ENCODE measurements around the gene RAB7A.
"Not testable (repeated sequence)": the region's sequence is repeated elsewhere in the genome, so short reads cannot be mapped to it uniquely, and the experiment has no call there.

RAB7A gene

GRCh38 chr3:128735884-128736283 lies 9.9 kb downstream of the RAB7A start:
- Histone ChIP-seq H3K9me3 (ENCODE audit: insufficient read depth, low read depth, low read length) (no peaks in the 10 kb centered on the region), H3K27me3 (ENCODE audit: insufficient read depth, low read length) (no peaks in the 10 kb centered on the region), H3K36me3 (ENCODE audit: insufficient read depth, low read depth, low read length) (peaks cover 18% of the 10 kb centered on the region; the same call in 1 of the 2 replicates), H3K4me3 (ENCODE audit: low read length) (no peak overlapping the region), H3K4me1 (ENCODE audit: insufficient read depth, low read length) (peaks cover 4% of the 10 kb centered on the region; the same call in 1 of the 2 replicates), H3K9ac (ENCODE audit: low read depth, low read length) (no peak overlapping the region), H3K27ac (ENCODE audit: low read length) (no peak overlapping the region)

DNA sequence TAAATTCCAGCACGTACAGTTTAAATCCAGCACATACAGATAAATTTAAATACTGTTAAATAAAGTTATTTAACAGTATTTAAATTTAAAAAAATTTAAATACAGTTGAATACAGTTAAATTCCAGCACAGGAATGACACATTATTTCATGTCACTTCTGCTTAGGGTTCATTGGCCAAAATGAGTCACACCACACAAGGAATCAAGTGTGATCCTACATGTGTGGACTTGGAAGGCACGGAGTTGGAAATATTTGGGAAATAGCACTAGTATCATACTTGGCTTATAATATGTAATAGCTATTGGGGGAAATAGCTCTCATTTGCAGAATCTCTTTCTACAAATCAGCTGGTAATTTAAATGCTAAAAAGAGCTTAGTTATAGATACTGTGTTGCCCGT lies 10.6 kb downstream of the RAB7A start:
- Histone ChIP-seq H3K27ac (ENCODE audit: low read length) (no peak overlapping the region), H3K36me3 (ENCODE audit: insufficient read depth, low read depth, low read length) (peaks cover 24% of the 10 kb centered on the region; the same call in 1 of the 2 replicates), H3K4me1 (ENCODE audit: insufficient read depth, low read length) (0 out of 2 replicates have a peak, but pooled peaks cover 4% of the 10 kb centered on the region), H3K9me3 (ENCODE audit: insufficient read depth, low read depth, low read length) (no peaks in the 10 kb centered on the region), H3K4me3 (ENCODE audit: low read length) (no peak overlapping the region), H3K27me3 (ENCODE audit: insufficient read depth, low read length) (no peaks in the 10 kb centered on the region), H3K9ac (ENCODE audit: low read depth, low read length) (no peak overlapping the region)

DNA sequence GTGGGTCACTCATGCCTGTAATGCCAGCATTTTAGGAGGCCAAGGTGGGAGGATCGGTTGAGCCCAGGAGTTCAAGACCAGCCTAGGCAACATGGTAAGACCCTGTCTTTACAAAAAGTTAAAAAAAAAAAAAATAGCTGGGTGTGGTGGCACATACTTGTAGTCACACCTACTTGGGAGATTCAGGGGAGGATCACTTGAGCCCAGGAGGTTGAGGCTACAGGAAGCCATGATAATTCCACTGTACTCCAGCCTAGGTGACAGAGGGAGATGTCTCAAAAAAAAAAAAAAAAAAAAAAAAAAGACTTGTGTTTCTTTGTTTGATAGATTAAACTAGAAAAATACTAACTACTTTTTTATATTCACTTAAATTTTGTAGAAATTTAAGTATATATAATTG lies 14.6 kb downstream of the RAB7A start:
- no peak overlapping the region for H3K27ac ChIP-seq (ENCODE audit: low read length)
- H3K27me3 ChIP-seq (ENCODE audit: insufficient read depth, low read length): no peaks in the 10 kb centered on the region
- H3K9ac ChIP-seq (ENCODE audit: low read depth, low read length): no peak overlapping the region
- H3K4me3 ChIP-seq (ENCODE audit: low read length): no peak overlapping the region
- no peaks in the 10 kb centered on the region for H3K9me3 ChIP-seq (ENCODE audit: insufficient read depth, low read depth, low read length)
- 0 out of 2 replicates have a peak, but pooled peaks cover 3% of the 10 kb centered on the region for H3K4me1 ChIP-seq (ENCODE audit: insufficient read depth, low read length)
- peaks cover 37% of the 10 kb centered on the region for H3K36me3 ChIP-seq (ENCODE audit: insufficient read depth, low read depth, low read length)

DNA sequence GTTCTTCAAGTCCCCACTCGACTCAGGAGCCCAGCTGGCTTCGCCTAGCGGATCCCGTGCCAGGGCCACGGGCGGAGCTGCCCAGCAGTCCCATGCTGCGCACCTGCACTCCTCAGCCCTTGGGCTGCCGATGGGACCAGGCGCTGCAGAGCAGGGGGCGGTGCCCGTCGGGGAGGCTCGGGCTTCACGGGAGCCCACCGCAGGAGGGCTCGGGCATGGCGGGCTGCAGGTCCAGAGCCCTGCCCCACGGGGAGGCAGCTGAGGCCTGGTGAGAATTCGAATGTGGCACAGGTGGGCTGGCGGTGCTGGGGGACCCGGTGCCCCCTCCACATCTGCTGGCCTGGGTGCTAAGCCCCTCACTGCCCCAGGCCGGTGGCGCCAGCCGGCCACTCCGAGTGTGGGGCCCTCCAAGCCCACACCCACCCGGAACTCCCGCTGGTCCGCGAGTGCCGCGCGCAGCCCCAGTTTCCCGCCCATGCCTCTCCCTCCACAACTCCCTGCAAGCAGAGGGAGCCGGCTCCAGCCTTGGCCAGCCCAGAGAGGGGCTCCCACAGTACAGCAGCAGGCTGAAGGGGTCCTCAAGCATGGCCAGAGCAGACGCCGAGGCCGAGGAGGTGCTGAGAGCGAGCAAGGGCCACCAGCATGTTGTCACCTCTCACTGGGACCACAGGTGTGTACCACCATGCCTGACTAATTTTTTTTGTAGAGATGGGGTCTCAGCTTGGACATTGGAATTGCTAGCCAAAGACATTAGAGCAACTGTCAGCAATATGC lies 17.0 kb downstream of the RAB7A start:
- Histone ChIP-seq H3K4me3 (ENCODE audit: low read length) (no peak overlapping the region), H3K27me3 (ENCODE audit: insufficient read depth, low read length) (no peaks in the 10 kb centered on the region), H3K36me3 (ENCODE audit: insufficient read depth, low read depth, low read length) (peaks cover 27% of the 10 kb centered on the region), H3K9ac (ENCODE audit: low read depth, low read length) (no peak overlapping the region), H3K9me3 (ENCODE audit: insufficient read depth, low read depth, low read length) (no peaks in the 10 kb centered on the region), H3K4me1 (ENCODE audit: insufficient read depth, low read length) (no peaks in the 10 kb centered on the region), H3K27ac (ENCODE audit: low read length) (no peak overlapping the region)

GRCh38 chr3:128745742-128746141 lies 19.8 kb downstream of the RAB7A start:
- no peaks in the 10 kb centered on the region; the same call in 1 of the 2 replicates for H3K9me3 ChIP-seq (ENCODE audit: insufficient read depth, low read depth, low read length)
- H3K27ac ChIP-seq (ENCODE audit: low read length): no peak overlapping the region
- no peaks in the 10 kb centered on the region for H3K27me3 ChIP-seq (ENCODE audit: insufficient read depth, low read length)
- H3K9ac ChIP-seq (ENCODE audit: low read depth, low read length): no peak overlapping the region
- peaks cover 27% of the 10 kb centered on the region for H3K36me3 ChIP-seq (ENCODE audit: insufficient read depth, low read depth, low read length)
- H3K4me1 ChIP-seq (ENCODE audit: insufficient read depth, low read length): no peaks in the 10 kb centered on the region
- no peak overlapping the region for H3K4me3 ChIP-seq (ENCODE audit: low read length)

- Histone ChIP-seq H3K9me3 (ENCODE audit: insufficient read depth, low read depth, low read length) (no peaks in the 10 kb centered on the region; the same call in 1 of the 2 replicates), H3K9ac (ENCODE audit: low read depth, low read length) (no peak overlapping the region), H3K4me1 (ENCODE audit: insufficient read depth, low read length) (peaks cover 5% of the 10 kb centered on the region; the same call in 1 of the 2 replicates), H3K4me3 (ENCODE audit: low read length) (no peak overlapping the region), H3K27me3 (ENCODE audit: insufficient read depth, low read length) (no peaks in the 10 kb centered on the region), H3K27ac (ENCODE audit: low read length) (no peak overlapping the region), H3K36me3 (ENCODE audit: insufficient read depth, low read depth, low read length) (peaks cover 18% of the 10 kb centered on the region)
Observed at GRCh38 chr3:128746881-128747280, 20.9 kb downstream of the RAB7A start.

DNA sequence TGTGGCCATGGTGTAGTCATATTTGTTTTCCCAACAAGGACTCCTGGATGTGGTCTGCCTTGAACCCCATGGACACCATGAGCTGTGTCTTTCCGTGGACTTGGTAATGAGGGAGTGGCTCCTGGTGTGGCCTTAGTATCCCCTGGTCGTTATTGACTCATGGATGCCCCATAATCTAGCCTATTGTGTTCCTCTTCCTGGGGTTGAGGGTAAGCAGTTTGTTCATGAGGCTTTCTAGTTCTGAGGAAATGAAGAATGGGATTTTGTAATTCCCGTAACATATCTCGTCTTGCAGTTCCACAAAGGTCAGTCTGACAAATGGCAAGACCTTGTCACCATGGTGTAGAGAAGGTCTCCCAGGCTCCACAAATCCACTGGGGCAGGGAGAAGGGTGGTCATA lies 22.6 kb downstream of the RAB7A start:
- H3K27ac ChIP-seq (ENCODE audit: low read length): no peak overlapping the region
- no peak overlapping the region for H3K9ac ChIP-seq (ENCODE audit: low read depth, low read length)
- H3K36me3 ChIP-seq (ENCODE audit: insufficient read depth, low read depth, low read length): peaks cover 12% of the 10 kb centered on the region
- no peaks in the 10 kb centered on the region for H3K27me3 ChIP-seq (ENCODE audit: insufficient read depth, low read length)
- no peak overlapping the region for H3K4me3 ChIP-seq (ENCODE audit: low read length)
- H3K9me3 ChIP-seq (ENCODE audit: insufficient read depth, low read depth, low read length): no peaks in the 10 kb centered on the region; the same call in 1 of the 2 replicates
- H3K4me1 ChIP-seq (ENCODE audit: insufficient read depth, low read length): peaks cover 5% of the 10 kb centered on the region; the same call in 1 of the 2 replicates

DNA sequence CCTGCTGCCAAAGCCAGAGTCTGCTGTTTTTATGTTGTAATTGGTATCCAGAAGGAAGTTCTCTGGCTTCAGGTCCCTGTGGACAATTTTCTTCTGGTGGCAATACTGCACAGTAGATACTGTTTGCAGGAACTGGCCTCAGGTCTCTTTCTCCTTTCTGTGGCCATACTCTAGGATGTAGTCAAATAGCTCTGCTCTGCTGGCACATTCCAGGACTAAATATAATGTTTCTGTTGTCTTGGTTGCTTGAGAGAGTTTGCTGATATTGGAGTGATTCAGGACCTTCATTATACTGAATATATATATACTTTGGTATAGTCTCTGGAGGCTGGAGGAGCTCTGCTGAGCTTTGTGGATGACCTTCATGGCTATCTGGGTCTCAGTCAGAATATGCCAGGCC lies 23.1 kb downstream of the RAB7A start:
- Histone ChIP-seq H3K27me3 (ENCODE audit: insufficient read depth, low read length) (no peaks in the 10 kb centered on the region), H3K4me1 (ENCODE audit: insufficient read depth, low read length) (peaks cover 5% of the 10 kb centered on the region; the same call in 1 of the 2 replicates), H3K4me3 (ENCODE audit: low read length) (no peak overlapping the region), H3K27ac (ENCODE audit: low read length) (no peak overlapping the region), H3K9me3 (ENCODE audit: insufficient read depth, low read depth, low read length) (no peaks in the 10 kb centered on the region; the same call in 1 of the 2 replicates), H3K9ac (ENCODE audit: low read depth, low read length) (no peak overlapping the region), H3K36me3 (ENCODE audit: insufficient read depth, low read depth, low read length) (peaks cover 9% of the 10 kb centered on the region)

DNA sequence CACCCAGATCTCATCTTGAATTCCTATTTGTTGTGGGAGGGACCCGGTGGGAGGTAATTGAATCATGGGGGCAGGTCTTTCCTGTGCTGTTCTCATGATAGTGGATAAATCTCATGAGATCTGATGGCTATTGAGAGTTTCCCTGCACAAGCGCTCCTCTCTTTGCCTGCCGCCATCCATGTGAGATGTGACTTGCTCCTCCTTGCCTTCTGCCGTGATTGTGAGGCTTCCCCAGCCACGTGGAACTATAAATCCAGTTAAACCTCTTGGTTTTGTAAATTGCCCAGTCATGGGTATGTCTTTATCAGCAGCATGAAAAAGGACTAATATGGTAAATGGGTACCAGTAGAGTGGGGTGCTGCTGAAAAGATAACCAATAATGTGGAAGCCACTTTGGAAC lies 23.6 kb downstream of the RAB7A start:
- not testable (repeated sequence) for H3K36me3 ChIP-seq (ENCODE audit: insufficient read depth, low read depth, low read length); H3K4me3 ChIP-seq (ENCODE audit: low read length); H3K9me3 ChIP-seq (ENCODE audit: insufficient read depth, low read depth, low read length)

DNA sequence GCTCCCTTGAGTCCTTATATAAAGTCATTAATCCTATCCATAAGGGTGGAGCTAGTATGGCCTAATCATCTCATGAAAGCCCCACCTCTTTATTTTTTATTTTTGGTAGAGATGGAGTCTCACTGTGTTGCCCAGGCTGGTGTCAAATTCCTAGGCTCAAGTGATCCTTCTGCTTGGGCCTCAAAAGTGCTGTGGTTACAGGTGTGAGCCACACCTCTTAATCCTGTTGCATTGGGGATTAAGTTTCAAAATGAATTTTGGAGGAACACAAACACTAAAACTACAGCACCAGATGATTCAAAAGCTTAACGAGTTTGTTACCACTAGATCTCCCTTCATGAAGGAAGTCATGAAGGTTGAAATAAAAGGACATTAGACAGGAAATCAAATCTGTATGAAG lies 27.7 kb downstream of the RAB7A start:
- H3K9ac ChIP-seq (ENCODE audit: low read depth, low read length): no peak overlapping the region
- peaks cover under 1% of the 10 kb centered on the region; the same call in 1 of the 2 replicates for H3K36me3 ChIP-seq (ENCODE audit: insufficient read depth, low read depth, low read length)
- H3K4me3 ChIP-seq (ENCODE audit: low read length): no peak overlapping the region
- peaks cover 5% of the 10 kb centered on the region; the same call in 1 of the 2 replicates for H3K4me1 ChIP-seq (ENCODE audit: insufficient read depth, low read length)
- H3K27me3 ChIP-seq (ENCODE audit: insufficient read depth, low read length): no peaks in the 10 kb centered on the region
- H3K27ac ChIP-seq (ENCODE audit: low read length): no peak overlapping the region
- no peaks in the 10 kb centered on the region for H3K9me3 ChIP-seq (ENCODE audit: insufficient read depth, low read depth, low read length)

More for the DNA sequence above, 23.6 kb downstream of the RAB7A start:
- not testable (repeated sequence) for H3K27ac ChIP-seq (ENCODE audit: low read length); H3K27me3 ChIP-seq (ENCODE audit: insufficient read depth, low read length); H3K4me1 ChIP-seq (ENCODE audit: insufficient read depth, low read length); H3K9ac ChIP-seq (ENCODE audit: low read depth, low read length)

GRCh38 chr3:128760042-128760441 lies 34.1 kb downstream of the RAB7A start:
- Histone ChIP-seq H3K4me3 (ENCODE audit: low read length) (no peak overlapping the region), H3K4me1 (ENCODE audit: insufficient read depth, low read length) (no peaks in the 10 kb centered on the region), H3K36me3 (ENCODE audit: insufficient read depth, low read depth, low read length) (peaks cover 10% of the 10 kb centered on the region; the same call in 1 of the 2 replicates), H3K27ac (ENCODE audit: low read length) (no peak overlapping the region), H3K9ac (ENCODE audit: low read depth, low read length) (no peak overlapping the region), H3K27me3 (ENCODE audit: insufficient read depth, low read length) (no peaks in the 10 kb centered on the region), H3K9me3 (ENCODE audit: insufficient read depth, low read depth, low read length) (no peaks in the 10 kb centered on the region)

- no peaks in the 10 kb centered on the region for H3K9me3 ChIP-seq (ENCODE audit: insufficient read depth, low read depth, low read length)
- no peak overlapping the region for H3K4me3 ChIP-seq (ENCODE audit: low read length)
- H3K4me1 ChIP-seq (ENCODE audit: insufficient read depth, low read length): no peaks in the 10 kb centered on the region
- H3K9ac ChIP-seq (ENCODE audit: low read depth, low read length): no peak overlapping the region
- no peak overlapping the region for H3K27ac ChIP-seq (ENCODE audit: low read length)
- H3K36me3 ChIP-seq (ENCODE audit: insufficient read depth, low read depth, low read length): peaks cover 10% of the 10 kb centered on the region; the same call in 1 of the 2 replicates
- no peaks in the 10 kb centered on the region for H3K27me3 ChIP-seq (ENCODE audit: insufficient read depth, low read length)
Observed at GRCh38 chr3:128760881-128761280, 34.9 kb downstream of the RAB7A start.

All from iPS-20b (cell line).